Mucosa of descending colon (tissue), 3 donors: ENCODE data around the gene OSBPL1A. TPM values are rescaled to one million over a fixed set of nuclear protein-coding genes. Genes with fewer than 3 reads are reported as not detected.

ENCODE experiments used
- ATAC-seq: fragments of 200-7000 bp; cut with Tn5 transposase; one replicate; pipeline ENCODE4 v1.9.1; 2020; ENCODE audit warnings: mild to moderate bottlenecking, moderate library complexity
- DNase-seq, 3 donors: peaks; one replicate each; pipeline ENCODE4 v3.0.0-alpha.2; 2020
- H3K36me3 ChIP-seq: fragments of 200-600 bp; one replicate; pipeline ENCODE4 v1.8.0; 2021; ENCODE audit warnings: low read depth, mild to moderate bottlenecking
- H3K4me1 ChIP-seq: fragments of 200-600 bp; one replicate; pipeline ENCODE4 v1.8.0; 2021; ENCODE audit warnings: low read depth, mild to moderate bottlenecking
- H3K4me3 ChIP-seq: fragments of 200-600 bp; one replicate; pipeline ENCODE4 v1.8.0; 2021; ENCODE audit warnings: mild to moderate bottlenecking
- H3K9me3 ChIP-seq: fragments of 200-600 bp; one replicate; pipeline ENCODE4 v1.8.0; 2021; ENCODE audit warnings: mild to moderate bottlenecking
- CTCF ChIP-seq: fragments of 200-600 bp; IDR thresholded peaks from one replicate; pipeline ENCODE4 v1.8.0; 2022; ENCODE audit warnings: antibody characterized with exemption, mild to moderate bottlenecking
- intact Hi-C, 2 donors: fragments of 100-400 bp; cut with DNase I in 1 of 2; cut with micrococcal nuclease in 1 of 2; formaldehyde crosslinking; loops; one replicate each; pipeline versions ENCODE4 v1.11.0 to v1.11.1; 2022; cut with DNase I, micrococcal nuclease
- total RNA-seq, 3 donors: library from RNA; stranded (reverse); fragmentation: NEBNext Ultra II Directional in 2 of 3; extraction: Animal tissue kit (Norgen Biotek cat#: 25700) in 2 of 3; gene quantifications; one replicate each; pipeline versions ENCODE4 v1.2.1 to v1.2.4, GENCODE V29; 2021 to 2023
- donor health status: DM: no; HTN: no; CAD: no; lungs with moderate emphysema.
- donor health status: DM: no; HTN: no; CAD: no.
- donor health status: DM: no; HTN: yes; CAD: no.

OSBPL1A gene
- total RNA-seq, 3 donors from 2014 or later = 32.5 to 77.5 (median 69.8) TPM

DNA sequence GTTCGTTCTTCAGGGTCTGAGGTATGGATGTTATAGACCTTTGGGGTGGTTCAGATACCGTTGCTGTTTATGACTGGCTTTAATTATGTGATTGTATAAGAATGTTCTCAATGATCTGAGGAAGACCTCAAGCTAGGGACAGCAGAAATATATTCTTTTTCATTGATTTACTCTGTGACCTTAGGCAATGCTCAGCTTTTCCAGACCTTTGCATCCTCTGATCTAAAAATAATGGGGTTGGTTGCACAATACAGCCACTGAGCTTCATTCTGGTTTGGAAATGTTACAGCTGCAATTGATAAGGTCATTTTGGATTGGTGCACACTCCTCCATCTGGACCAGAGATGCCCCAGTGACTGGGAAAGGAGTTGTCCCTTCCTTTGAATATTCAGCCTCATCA, 276.0 kb downstream of the OSBPL1A start:
- Histone ChIP-seq H3K4me1 (no peaks in the 10 kb centered on the region), H3K9me3 (no peaks in the 10 kb centered on the region), H3K4me3 (no peak overlapping the region), H3K36me3 (no peaks in the 10 kb centered on the region)
- ATAC-seq (no peak), DNase-seq (no peak)
- no peak for TF ChIP-seq CTCF
- intact Hi-C loops = no loop called here

DNA sequence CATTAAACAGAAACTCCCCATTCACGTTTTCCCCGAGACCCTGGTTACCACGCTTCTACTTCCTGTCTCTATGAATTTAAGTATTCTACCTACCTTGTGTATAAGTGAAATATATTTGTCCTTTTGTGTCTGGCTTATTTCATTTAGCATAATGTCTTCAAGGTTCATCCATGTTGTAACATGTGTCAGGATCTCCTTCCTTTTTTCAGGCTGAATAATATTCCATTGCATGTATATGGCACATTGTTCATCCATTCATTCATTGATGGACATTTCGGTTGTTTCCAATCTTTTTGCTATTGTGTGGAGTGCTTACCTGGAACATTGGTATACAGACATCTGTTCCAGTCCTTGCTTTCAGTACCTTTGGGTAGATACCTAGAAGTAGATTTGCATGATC, 276.9 kb downstream of the OSBPL1A start:
- H3K4me3 ChIP-seq = no peak overlapping the region
- no peak for ATAC-seq
- no peak for TF ChIP-seq CTCF

DNA sequence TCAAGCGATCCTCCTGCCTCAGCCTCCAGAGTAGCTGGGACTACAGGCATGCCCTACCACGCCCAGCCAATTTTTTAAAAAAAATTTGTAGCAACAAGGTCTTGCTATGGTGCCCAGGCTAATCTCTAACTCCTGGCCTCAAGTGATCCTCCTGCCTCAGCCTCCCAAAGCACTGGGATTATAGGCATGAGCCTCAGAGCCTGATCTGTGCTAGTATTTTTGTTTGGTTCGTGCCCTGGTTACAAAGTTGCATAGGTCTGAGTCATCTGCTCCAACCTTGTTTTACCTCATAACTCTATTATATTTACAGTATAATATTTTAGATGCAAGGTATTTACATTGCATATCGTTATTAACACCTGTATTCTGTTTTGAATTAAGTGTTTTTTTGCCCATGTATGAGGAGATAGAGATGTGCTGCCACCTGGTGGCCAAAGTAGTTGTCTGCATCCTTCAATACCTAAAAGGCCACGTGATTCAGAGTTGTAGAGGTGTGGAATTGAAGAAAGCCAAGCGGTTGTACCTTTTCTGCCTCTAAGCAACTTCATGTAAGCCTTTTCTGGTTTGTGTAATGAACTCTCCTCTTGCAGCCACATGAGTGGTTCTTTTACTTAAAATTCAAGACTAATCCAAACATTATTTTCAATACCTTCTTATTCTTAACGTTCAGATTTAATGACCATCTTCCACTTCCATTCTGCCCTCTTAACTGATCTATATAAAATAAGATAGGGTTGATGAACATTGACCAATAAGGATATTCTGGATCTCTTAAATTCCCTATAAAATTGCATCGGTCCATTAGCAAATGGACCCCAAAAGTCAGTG, 278.7 kb downstream of the OSBPL1A start:
- intact Hi-C loops = no loop called here
- H3K9me3 ChIP-seq = no peaks in the 10 kb centered on the region
- ATAC-seq = peak; percentile 95

More for the DNA sequence above, 276.9 kb downstream of the OSBPL1A start:
- Histone ChIP-seq H3K9me3 (no peaks in the 10 kb centered on the region), H3K4me1 (no peaks in the 10 kb centered on the region), H3K36me3 (no peaks in the 10 kb centered on the region)
- intact Hi-C loops = no loop called here
- no peak for DNase-seq

GRCh38 chr18:24115628-24116027, 282.0 kb downstream of the OSBPL1A start:
- no peak for DNase-seq
- Histone ChIP-seq H3K4me3 (no peak overlapping the region), H3K9me3 (no peaks in the 10 kb centered on the region), H3K4me1 (no peaks in the 10 kb centered on the region), H3K36me3 (no peaks in the 10 kb centered on the region)
- ATAC-seq = no peak
- TF ChIP-seq CTCF = no peak
- intact Hi-C loops = no loop called here

More for the DNA sequence above, 278.7 kb downstream of the OSBPL1A start:
- peak; percentile 83 for TF ChIP-seq CTCF
- peak in 2 of 3 donors; percentile 60 to 85 for DNase-seq
- H3K4me3 ChIP-seq = no peak overlapping the region
- H3K36me3 ChIP-seq = no peaks in the 10 kb centered on the region
- no peaks in the 10 kb centered on the region for H3K4me1 ChIP-seq

- H3K9me3 ChIP-seq = no peaks in the 10 kb centered on the region
- no peak for DNase-seq
- no peaks in the 10 kb centered on the region for H3K36me3 ChIP-seq
- no peak for TF ChIP-seq CTCF
- ATAC-seq = no peak
- intact Hi-C loops = no loop called here
- no peaks in the 10 kb centered on the region for H3K4me1 ChIP-seq
- H3K4me3 ChIP-seq = no peak overlapping the region
Observed at GRCh38 chr18:24114924-24115549, 282.6 kb downstream of the OSBPL1A start.
